ENCODE measurements around the gene JMJD8. TPM values are rescaled to one million over a fixed set of nuclear protein-coding genes. Genes with fewer than 3 reads are reported as not detected.
A peak's percentile ranks its signal among the peaks of the same experiment; 100 is the strongest.

JMJD8 gene
- total RNA-seq, 1 experiment from 2014 or later: 121 TPM

DNA sequence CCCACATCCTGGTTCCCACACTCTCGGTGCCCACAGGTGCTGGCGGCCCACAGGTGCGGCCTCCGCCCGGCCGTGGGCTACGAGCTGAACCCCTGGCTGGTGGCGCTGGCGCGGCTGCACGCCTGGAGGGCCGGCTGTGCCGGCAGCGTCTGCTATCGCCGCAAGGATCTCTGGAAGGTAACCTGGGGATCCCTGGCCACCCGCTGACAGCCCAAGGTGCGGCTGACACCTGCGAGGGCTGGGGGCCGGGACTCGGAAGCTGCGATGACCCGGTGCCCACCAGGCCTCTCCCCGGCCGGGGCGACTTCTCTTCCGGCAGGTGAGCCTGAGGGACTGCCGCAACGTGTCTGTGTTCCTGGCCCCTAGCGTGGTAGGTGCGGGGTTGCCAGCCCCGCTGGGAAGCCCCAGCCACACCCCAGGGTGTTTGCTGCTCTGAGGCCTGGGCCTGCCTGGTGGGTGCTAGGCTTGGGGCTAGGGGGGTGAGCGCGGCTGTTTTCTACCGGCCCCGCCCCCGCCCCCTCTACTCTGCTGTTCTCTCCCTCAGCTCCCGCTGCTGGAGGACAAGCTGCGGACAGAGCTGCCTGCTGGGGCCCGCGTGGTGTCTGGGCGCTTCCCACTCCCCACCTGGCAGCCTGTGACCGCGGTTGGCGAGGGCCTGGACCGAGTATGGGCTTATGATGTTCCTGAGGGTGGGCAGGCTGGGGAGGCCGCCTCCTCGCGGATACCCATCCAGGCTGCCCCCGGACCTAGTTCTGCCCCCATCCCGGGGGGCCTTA, 37.8 kb upstream of the JMJD8 start (continued):
- TF ChIP-seq CBX3 (IDR thresholded peaks at IDR 0.05; ENCODE audit: low read depth) (no peak), JUND (IDR thresholded peaks at IDR 0.05) (no peak), FOSL1 (IDR thresholded peaks at IDR 0.05; ENCODE audit: low read depth) (no peak), EZH2 (IDR thresholded peaks at IDR 0.05) (no peak), EGR1 (IDR thresholded peaks at IDR 0.05; ENCODE audit: low read depth) (no peak)
- TF ChIP-seq, protein P1, sequence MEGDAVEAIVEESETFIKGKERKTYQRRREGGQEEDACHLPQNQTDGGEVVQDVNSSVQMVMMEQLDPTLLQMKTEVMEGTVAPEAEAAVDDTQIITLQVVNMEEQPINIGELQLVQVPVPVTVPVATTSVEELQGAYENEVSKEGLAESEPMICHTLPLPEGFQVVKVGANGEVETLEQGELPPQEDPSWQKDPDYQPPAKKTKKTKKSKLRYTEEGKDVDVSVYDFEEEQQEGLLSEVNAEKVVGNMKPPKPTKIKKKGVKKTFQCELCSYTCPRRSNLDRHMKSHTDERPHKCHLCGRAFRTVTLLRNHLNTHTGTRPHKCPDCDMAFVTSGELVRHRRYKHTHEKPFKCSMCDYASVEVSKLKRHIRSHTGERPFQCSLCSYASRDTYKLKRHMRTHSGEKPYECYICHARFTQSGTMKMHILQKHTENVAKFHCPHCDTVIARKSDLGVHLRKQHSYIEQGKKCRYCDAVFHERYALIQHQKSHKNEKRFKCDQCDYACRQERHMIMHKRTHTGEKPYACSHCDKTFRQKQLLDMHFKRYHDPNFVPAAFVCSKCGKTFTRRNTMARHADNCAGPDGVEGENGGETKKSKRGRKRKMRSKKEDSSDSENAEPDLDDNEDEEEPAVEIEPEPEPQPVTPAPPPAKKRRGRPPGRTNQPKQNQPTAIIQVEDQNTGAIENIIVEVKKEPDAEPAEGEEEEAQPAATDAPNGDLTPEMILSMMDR (IDR thresholded peaks at IDR 0.05 in 2 of 3, conservative IDR thresholded peaks at IDR 0.05 in 1 of 3; ENCODE audit: borderline replicate concordance in 1 of 3, insufficient read depth in 1 of 3, low read depth in 2 of 3, low read length in 2 of 3): no peak
- TF ChIP-seq, protein P2, sequence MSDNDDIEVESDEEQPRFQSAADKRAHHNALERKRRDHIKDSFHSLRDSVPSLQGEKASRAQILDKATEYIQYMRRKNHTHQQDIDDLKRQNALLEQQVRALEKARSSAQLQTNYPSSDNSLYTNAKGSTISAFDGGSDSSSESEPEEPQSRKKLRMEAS (IDR thresholded peaks at IDR 0.05): no peak

DNA sequence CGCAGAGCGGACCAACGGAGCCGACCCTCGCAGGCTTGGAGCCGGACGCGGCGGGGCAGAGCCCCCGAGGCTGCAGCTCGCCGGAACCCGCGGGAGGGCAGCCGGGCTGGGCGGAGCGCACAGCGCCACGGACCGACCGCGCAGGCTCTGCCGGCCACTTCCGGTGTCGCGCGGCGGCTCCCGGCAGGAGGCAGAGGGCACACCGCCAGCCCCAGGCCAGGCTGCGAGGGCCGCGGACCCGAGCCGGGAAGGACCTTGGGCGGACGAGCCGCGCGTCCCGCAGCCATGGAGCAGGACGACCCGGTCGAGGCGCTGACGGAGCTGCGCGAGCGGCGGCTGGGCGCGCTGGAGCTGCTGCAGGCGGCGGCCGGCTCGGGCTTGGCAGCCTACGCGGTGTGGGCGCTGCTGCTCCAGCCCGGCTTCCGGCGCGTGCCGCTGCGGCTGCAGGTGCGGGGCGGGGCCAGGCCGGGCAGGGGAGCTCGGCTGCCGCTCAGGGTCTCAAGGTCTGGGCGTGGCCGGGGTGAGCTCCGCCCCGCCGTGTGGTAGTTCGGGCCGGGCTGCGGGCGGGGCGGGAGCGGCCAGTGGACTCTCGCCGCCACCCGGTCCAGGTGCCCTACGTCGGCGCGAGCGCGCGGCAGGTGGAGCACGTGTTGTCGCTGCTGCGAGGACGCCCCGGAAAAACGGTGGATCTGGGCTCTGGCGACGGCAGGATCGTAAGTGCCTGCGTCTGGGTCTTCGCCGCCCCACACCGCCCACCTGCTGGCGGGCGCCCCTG, 37.0 kb upstream of the JMJD8 start, which contains the start of gene ANTKMT:
Gene ANTKMT (plus strand): TSS at position 157 of the 775 bp plus-strand sequence. CDS start 129 bp downstream, at position 286.
- DNase-seq (ENCODE audit: low read depth, low spot score): no peak
- Histone ChIP-seq H3K9me2 (ENCODE audit: insufficient read depth) (no peaks in the 10 kb centered on the region), H2AFZ (ENCODE audit: low read depth, low read length, poor library complexity, severe bottlenecking) (no peak within 1 kb of the TSS), H3K36me3 (ENCODE audit: control insufficient read depth in 1 of 2, insufficient read depth in 2 of 2, low read length in 2 of 2) (no peaks in the 10 kb centered on the region), H3K4me1 (ENCODE audit: control insufficient read depth in 1 of 2, insufficient read depth in 2 of 2, low read length in 2 of 2) (peaks cover 33 to 68% of the 10 kb centered on the region in 2 experiments), H3K4me2 (ENCODE audit: low read length) (peak within 1 kb of the TSS; percentile 80), H3K27ac (ENCODE audit: low read depth, low read length) (peak within 1 kb of the TSS; percentile 100), H3K9me3 (ENCODE audit: control insufficient read depth in 1 of 2, insufficient read depth in 1 of 2, low read depth in 1 of 2, low read length in 2 of 2) (no peaks in the 10 kb centered on the region), H4K20me1 (ENCODE audit: insufficient read depth) (peaks cover 3% of the 10 kb centered on the region; the same call in 1 of the 2 replicates), H3K27me3 (ENCODE audit: insufficient read depth, low read length) (no peaks in the 10 kb centered on the region), H3K4me3 (replicated peaks in 1 of 2; ENCODE audit: low read depth in 1 of 2, low read length in 2 of 2) (peak within 1 kb of the TSS; percentile 82 to 87), H3K9ac (ENCODE audit: low read length) (peak within 1 kb of the TSS; percentile 98), H3K79me2 (ENCODE audit: insufficient read depth, low read length) (peaks cover 21% of the 10 kb centered on the region)
- CTCF ChIA-PET: interaction anchor here (0.7 to 2.6 kb wide), 5 partner anchors 9 to 336 kb away, joined by 3 to 11 read pairs (median 6); partner anchors contain the start of gene MSLN
- peak; percentile 71 for ATAC-seq
- RAD21 ChIA-PET (ENCODE audit: low non-redundant PET in 1 of 2, low total read pairs in 2 of 2, uncharacterized antibody in 2 of 2, unreplicated experiment in 2 of 2): interaction anchor here in 1 of 2 experiments (1.0 kb wide), 1 partner anchor 67 kb away, joined by 3 read pairs; the partner anchor contains the start of genes CHTF18 and RPUSD1
- intact Hi-C loops (cut with micrococcal nuclease): no loop called here
- BruUV-seq (replicated peaks): no TSS peak
- POLR2A ChIA-PET: interaction anchor here (0.6 to 1.4 kb wide), 5 partner anchors 9 to 368 kb away, joined by 3 to 7 read pairs (median 5); partner anchors contain the start of genes CIAO3 and MSLN
- TF ChIP-seq SP1 (IDR thresholded peaks at IDR 0.05; ENCODE audit: low read depth) (no peak), EGR1 (IDR thresholded peaks at IDR 0.05; ENCODE audit: low read depth) (no peak), TCF7L2 (IDR thresholded peaks at IDR 0.05; ENCODE audit: borderline replicate concordance, extremely low read depth, insufficient read depth, insufficient read length) (peak; percentile 32), CBX3 (IDR thresholded peaks at IDR 0.05; ENCODE audit: low read depth) (no peak), SRF (IDR thresholded peaks at IDR 0.05; ENCODE audit: low read depth) (no peak), EZH2 (IDR thresholded peaks at IDR 0.05) (no peak), POLR2AphosphoS5 (IDR thresholded peaks at IDR 0.05; ENCODE audit: low read depth, low read length) (peak; percentile 81), CEBPB (IDR thresholded peaks at IDR 0.05; ENCODE audit: low read depth) (no peak), YY1 (IDR thresholded peaks at IDR 0.05; ENCODE audit: extremely low read depth, insufficient replicate concordance, low read depth, low read length) (peak; percentile 30), POLR2A (IDR thresholded peaks at IDR 0.05; ENCODE audit: borderline replicate concordance, extremely low read depth, insufficient read depth, insufficient read length) (peak; percentile 90)
- TF ChIP-seq, protein P3, sequence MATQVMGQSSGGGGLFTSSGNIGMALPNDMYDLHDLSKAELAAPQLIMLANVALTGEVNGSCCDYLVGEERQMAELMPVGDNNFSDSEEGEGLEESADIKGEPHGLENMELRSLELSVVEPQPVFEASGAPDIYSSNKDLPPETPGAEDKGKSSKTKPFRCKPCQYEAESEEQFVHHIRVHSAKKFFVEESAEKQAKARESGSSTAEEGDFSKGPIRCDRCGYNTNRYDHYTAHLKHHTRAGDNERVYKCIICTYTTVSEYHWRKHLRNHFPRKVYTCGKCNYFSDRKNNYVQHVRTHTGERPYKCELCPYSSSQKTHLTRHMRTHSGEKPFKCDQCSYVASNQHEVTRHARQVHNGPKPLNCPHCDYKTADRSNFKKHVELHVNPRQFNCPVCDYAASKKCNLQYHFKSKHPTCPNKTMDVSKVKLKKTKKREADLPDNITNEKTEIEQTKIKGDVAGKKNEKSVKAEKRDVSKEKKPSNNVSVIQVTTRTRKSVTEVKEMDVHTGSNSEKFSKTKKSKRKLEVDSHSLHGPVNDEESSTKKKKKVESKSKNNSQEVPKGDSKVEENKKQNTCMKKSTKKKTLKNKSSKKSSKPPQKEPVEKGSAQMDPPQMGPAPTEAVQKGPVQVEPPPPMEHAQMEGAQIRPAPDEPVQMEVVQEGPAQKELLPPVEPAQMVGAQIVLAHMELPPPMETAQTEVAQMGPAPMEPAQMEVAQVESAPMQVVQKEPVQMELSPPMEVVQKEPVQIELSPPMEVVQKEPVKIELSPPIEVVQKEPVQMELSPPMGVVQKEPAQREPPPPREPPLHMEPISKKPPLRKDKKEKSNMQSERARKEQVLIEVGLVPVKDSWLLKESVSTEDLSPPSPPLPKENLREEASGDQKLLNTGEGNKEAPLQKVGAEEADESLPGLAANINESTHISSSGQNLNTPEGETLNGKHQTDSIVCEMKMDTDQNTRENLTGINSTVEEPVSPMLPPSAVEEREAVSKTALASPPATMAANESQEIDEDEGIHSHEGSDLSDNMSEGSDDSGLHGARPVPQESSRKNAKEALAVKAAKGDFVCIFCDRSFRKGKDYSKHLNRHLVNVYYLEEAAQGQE (IDR thresholded peaks at IDR 0.05; ENCODE audit: low read depth): no peak
- TF ChIP-seq, protein P2 (IDR thresholded peaks at IDR 0.05): no peak

All from HCT116 (cell line).